GM19328 (cell line): ENCODE results near the gene HACD4.
"Not testable (repeated sequence)": the region's sequence is repeated elsewhere in the genome, so short reads cannot be mapped to it uniquely, and the experiment has no call there.

Experiments
- ATAC-seq: cut with Tn5 transposase; IDR thresholded peaks from one replicate; pipeline ENCODE4 v1.9.1; 2021; ENCODE audit warnings: mild to moderate bottlenecking, moderate library complexity; ENCODE audit not compliant: unreplicated experiment

Gene HACD4

DNA sequence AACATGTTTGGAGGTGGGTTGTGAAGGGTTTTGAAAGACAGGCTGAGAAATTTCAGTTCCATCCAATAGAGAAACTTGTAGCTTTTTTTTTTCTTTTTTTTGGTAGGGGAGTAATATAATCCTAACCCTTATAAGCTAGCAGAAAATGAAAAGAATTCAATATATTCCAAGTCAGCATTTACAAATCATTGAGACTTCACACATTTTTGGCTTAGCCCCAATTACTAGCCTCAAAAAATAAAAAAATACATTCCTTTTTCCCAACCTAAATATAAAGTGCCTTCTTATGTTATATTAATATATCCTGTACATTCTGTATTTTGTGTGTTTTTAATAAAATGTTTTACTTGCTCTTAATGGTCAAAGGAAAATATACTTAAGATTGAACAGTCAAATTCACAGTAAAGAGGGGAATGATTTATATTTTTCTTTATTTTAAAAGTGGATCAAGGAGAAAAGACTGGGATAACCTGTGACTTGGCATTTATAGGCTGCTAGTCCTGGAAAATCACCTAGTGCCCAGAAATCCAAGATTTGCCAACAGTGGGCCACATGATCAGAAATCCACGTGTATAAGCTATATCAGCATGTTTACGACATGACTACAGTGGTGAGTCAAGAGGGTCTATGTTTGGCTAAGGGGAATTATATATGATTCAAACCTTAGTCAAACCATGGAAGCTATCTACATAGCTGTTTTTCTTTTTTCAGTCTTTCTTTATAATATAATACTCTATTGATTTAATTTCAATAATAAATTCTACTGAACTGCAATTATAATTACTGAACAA lies 14.5 kb downstream of the HACD4 start:
- ATAC-seq = no peak

DNA sequence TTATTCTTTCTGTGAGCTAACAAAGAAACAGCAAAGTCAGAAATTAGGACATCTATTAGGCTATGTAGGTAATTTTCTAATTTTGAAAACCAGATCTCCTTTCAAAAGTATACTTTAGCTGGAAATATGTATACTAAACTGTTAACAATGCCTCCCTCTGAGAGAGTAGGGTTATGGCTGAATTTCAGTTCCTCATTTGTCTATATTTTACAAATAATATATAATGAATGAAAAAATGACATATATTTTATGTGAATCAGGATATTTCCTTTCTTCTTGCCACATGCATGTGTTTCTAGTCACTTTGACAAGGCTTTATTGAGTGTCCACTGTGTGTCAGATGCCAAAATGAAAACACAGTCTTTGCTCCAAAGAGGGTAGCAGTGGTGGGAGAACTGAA lies 15.4 kb downstream of the HACD4 start:
- ATAC-seq = no peak

DNA sequence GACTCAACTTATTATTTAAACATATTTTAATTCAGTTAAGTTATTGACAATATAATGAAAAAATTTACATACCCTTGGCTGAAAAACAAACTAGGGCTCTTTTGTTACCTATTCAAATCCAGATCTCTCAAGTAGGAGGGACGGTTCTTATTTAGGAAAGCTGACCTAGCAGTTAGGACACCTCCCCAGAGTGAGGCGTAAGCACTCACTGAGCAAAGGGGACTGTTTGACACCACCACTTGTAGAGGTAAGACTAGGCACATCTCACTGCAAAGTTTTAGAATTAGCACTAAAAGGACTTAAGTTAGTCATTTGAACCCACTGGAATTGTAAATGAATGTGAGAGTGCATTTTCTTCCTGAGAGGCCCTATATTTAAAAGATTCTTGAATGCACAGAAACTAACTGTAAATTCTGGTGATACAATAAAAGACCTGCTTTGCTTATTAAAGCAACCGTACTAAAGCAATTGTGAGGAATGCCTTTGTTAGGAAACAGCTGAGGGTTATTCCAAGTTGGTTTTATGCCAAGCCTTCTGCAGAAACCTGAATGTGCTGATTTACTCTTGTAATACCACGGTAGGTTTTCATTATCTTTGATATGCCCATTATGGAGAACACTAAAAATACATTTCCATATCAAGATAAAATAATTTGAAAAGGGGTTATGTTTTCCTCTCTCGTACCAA lies 16.2 kb downstream of the HACD4 start:
- ATAC-seq = no peak

DNA sequence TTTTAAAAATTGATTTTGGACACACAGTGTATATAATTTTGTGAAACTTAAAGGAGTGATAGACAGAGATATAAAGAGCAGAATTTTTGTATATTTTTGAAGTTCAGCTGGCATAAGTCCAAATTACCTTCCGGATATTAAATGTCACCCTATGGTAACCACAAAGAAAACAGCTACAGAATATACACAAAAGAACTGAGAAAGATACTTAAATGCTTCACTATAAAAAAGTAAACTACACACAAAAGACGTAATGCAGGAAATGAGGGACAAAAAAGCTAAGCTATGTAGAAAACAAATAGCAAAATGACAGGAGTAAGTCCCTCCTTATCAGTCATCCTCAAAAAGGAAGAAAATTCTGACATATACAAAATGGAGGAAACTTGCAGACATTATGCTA lies 29.4 kb downstream of the HACD4 start:
- no peak for ATAC-seq

DNA sequence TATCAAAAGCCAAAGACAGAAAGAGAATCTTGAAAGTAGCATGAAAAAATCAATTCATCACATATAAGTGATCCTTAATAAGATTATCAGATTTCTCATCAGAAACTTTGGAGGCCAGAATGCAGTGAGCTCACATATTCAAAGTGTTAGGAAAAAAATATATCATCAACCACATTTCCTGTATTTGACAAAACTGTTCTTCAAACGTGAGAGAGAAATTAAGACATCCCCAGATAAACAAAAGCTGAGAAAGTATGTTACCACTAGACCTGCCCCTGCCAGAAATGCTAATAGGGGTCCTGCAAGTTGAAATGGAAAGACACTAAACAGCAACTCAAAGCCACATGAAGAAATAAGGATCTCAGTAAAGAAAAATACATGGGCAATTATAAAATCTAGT lies 29.9 kb downstream of the HACD4 start:
- no peak for ATAC-seq

DNA sequence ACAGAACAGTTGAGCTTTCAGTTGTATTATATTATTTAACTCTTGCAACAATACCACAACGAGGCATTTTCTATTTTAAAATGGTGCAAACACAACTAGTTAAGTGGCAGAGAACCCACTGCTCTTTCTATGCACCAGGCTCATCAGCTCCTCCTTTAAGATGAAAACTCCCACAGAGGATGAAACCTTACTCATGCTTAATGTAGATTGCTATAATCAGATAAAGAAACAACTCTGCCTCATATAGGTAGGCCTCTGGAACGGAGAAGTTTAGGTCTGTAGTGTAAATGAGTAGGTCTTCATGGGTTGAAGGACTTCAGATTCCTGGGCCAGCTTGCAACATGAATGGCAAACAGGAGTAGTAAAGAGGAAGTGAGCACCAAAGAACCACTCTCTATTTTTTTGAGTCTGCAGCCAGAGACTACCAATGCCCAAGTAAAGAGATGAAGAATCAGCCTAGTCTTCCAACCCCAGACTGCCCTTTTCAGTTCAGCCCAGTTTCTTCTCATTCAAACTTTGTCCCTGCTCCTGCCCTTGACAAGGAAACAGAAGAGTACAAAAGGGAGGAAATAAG lies 33.9 kb downstream of the HACD4 start:
- ATAC-seq = peak; percentile 82

DNA sequence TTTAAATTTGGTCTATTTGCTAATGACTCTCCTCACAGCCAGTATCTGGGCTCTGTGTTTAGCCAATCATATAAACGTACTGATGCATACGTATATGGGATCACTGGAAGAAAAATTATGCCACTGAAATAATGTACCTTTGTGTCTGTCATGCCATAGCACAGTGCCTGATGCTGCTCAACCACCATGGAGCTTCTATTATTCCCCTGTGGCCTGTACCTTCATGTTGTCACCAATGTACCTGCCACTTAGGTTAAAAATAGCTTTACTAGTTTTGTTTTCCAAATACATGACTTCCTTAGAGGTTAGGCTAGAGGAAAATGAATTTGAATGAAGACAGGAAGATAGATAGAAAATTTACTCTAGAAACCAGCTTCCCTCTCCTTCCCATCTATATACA lies 34.6 kb downstream of the HACD4 start:
- no peak for ATAC-seq

DNA sequence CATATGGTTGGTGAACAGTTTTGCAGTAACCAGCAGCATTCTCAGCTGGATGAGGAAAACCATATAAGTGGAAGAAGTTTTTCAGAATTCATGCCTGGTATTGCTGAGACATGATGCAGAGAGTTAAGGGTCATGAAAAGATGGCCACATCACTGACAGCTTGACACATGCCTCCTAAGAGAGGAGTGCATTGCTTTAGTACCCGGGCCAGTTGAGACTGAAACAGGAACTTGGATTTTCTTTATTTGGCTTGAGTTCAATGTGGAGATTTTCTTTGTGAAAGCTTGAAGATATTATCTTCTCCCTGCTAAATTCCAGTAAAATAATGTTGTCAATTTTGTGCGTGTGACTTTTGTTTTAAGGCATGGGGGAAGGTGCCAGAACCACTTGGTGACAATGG lies 35.8 kb downstream of the HACD4 start:
- ATAC-seq = no peak

DNA sequence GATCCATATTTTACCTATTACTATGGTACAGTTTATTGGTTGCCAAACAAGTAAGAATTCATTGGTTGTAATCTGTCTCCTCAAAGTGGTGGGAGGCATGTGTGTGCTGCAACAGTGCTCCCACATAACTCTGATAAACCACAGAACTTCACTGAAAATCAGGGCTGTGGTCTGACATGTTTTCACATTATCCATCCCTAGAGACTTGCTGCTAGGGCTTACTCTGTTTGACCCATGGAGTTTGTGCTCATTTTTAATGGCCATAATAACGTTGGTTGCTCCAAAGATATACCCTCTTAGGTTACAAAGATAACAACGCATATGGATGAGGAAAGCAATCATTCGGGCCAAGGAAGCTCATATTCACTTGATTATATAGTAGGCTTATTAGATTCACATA lies 37.0 kb downstream of the HACD4 start:
- ATAC-seq = no peak

DNA sequence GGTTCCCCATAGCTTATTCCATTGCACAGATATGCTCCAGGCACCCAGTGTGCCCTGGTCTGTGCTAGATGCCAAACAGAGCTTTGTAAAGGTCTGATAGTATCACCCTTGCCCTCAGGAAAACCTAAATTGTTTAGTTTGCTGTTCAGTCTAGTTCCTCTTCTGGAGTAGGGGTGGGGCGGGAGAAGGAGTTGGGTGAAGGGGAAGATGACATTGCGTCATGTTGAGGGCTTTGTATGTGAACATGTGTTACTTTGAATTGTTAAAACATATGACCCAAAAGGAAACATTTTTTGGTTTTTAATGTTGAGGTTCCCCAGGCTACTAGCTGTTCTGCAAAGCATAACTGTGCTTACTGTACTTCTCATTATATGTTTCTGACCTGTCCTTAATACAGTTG lies 40.6 kb downstream of the HACD4 start:
- ATAC-seq = no peak

DNA sequence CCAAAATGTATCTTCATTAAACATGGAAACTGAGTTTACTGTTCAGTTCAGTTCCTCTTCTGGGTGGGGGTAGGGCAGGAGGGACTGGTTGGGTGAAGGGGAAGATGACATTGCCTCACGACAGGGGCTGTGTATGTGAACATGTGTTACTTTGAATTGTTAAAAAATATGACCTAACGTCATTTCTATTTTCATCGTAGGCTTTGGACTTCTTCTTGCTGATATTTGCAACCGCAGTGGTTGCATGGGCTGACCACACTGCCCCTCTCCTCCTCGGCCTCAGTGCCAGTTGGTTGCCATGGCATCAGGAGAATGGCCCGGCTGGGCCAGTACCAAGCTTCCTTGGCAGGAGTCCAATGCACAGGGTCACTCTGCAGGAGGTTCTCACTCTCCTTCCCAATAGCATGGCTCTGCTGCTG lies 41.5 kb downstream of the HACD4 start:
- no peak for ATAC-seq

DNA sequence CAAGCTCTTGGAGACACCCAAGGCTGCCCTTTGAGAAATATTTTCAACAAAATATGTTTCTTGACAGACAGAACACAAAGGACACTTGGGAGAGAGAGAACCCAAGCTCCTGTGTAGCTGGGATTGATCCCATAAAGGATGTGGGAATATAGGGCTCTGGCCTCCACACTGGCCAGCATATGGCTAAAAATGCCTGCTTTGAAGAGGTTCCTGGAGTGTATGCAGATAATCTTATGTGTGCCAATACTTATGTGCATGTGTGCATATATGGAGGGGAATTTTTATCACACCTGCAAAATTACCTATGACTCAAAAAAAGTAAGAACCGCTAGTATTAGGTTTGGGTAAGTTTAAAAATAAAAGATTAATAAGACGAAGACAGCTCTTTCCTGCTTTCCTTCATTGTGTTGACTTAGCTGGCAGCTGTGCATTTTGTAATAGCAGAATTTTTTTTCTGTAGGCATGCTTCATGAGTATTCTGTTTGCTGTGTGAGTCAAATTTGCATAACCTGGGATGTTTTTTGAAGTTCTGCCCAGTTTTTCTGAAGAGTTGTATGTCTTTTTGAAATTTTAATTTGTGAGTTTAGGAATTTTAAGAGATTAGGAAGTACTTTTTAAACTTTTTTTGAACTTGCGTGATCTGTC lies 42.6 kb downstream of the HACD4 start:
- no peak for ATAC-seq

DNA sequence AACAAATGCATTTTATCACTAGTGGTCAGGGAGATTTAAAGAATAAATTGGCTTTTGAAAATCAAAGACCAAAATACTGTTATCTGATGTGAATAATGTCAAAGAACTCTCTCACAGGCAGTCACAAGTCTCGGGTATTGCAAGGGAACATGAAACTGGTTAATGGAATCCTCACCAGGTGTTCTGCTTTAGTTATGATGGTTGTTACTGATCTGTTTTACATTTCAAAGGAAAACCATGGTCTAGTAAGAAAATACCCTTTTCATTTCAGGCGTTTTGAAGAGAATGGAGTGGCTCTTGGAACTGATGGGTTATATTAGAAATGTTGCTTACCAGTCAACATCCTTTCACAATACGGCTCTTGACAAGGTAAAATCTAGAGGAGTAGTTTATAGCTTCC lies 43.4 kb downstream of the HACD4 start:
- ATAC-seq = no peak

DNA sequence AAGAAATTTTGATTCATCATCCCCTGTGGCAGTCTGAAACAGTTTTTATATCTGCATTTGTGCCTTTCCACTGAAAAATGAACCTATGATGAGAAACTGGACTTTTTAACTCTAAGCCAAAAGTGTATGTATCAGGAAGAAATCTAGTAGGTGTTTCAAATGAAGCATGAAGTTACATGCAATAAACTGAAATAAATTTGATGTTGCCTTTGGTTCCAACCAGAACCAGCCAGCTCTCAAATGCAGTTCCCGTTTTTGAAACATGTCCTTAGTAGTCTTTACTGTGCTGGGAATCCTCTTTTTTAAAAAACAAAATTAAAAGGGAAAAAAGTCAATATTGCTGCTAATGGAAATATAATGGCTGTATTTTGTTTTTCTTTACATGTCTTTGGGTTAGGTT lies 43.9 kb downstream of the HACD4 start:
- no peak for ATAC-seq

DNA sequence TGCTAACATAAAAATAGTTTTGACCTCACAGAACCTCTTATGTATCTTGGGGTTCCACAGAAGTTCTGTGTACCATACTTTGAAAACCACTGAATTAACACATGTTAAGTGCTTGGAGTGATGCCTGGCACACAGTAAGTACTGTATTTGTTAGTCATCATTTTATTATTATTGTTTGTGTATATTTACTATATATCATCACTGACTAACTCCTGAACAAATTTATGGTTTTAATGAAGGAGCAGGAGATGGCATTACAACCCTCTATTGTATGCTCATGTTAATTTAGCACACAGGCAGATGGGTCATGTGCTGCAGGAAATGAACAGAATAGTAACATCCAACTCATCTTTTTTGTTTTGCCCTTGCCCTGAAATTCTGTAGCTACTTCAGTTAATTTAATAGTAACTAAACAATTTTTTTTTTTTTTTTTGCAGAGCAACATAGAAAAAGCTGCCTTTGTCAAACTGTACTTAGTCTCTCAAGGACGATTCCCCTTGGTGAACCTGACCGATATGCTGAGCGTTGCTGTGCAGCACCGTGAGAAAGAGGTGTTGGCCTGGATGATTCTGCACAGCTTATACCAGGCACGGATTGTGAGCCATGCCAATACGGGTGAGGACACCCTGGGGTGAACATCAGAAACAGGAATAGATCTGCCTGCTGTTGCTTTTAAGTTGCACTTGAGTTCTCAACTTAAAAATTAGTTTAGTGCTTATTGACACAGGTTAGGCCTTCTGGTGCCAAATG lies 45.4 kb downstream of the HACD4 start:
- no peak for ATAC-seq

DNA sequence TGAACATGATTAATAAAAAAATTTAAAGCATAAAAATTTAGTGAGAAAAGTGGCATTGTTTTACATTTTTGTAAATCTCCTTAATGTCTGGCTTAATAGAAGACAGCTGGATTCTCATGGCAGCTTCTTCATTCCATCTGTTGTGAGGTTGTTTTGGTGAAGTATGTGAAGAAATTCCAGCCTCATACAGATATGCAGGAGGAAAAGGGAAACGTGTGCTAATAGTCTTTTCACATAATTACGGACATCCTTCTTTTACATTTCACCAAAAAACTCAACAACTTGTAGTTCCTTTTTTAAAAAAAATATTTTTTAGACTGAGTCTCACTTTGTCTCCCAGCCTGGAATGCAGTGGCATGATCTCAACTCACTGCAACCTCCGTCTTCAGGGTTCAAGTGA lies 46.9 kb downstream of the HACD4 start:
- ATAC-seq = no peak

DNA sequence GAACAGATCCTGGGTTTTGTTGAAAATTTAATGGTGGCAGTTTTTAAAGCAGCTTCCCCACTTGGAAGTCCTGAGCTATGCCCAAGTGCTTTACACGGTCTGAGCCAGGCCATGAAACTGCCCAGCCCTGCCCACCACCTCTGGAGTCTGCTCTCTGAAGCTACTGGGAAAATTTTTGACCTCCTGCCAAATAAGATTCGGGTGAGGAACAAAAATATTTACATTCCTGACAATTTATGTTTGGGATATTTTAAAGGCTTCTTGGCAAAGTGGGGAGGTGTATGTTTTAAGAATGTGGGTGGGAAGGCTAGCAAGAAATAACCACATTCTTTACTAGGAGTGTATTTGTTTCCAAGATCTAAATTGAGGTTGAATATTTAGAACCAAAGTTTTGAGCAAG lies 50.0 kb downstream of the HACD4 start:
- ATAC-seq = no peak

DNA sequence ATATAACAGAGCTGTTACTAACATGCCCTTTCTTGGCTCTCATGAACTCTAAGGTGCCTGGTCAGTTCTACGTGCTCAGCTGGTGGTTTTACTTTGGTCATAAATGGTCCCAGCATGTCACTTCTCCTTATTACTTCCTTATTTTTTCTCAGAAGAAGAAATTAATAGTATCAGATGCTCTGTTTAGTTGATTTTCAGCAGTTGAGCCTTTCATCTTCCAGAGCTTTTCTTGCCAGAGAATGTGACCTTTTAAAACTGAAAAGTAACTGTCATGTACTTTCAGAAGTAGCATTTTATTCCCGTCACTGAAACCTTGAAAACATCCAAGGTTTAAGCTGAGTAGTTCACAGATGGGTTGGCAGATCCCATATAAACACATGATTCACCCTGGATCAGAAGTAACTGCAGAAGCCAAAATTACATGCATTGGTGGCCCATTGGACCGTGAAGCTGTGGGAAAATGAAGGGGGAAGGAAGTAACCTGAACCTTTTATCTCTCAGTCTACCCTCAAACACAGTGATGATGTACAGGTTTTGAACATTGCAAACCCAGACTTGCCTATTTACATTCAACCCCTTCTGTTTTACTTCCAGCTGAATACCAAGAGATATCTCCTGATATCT lies 50.5 kb downstream of the HACD4 start:
- ATAC-seq = no peak

DNA sequence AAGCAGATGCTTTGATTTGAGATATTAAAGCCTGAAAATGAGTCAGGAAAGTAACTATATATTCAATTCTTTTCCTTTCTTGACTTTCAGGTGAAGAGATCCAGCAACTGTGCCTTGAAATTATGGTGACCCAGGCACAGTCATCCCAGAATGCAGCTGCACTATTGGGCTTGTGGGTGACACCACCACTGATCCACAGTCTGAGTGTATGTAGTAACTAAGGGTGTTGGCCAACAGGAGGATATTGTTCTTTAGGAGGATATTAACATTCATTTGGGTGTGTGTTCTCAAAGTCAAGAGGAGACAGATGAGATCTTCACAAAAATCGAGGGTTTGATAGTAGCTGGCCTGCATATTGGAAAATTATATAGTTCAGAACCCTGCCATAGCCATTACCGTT lies 53.2 kb downstream of the HACD4 start:
- ATAC-seq = no peak

DNA sequence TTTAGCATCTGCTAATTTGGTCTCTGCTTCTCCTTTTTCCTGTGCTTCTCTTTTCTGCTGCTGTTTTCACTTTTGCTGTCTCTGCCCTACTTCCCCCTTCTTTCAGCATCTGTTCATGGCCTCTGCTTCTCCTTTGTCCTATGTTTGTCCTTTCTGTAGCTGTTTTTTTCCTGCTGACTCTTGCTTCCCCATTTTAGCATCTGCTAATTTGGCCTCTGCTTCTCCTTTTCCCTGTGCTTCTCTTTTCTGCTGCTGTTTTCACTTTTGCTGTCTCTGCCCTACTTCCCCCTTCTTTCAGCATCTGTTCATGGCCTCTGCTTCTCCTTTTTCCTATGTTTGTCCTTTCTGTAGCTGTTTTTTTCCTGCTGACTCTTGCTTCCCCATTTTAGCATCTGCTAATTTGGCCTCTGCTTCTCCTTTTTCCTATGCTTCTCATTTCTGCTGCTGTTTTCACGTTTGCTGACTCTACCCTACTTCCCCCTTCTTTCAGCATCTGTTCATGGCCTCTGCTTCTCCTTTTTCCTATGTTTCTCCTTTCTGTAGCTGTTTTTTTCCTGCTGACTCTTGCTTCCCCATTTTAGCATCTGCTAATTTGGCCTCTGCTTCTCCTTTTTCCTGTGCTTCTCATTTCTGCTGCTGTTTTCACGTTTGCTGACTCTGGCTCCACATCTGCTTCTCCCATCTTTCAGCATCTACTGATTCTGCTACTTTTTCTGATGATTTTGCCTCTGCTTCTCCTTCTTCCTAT lies 57.1 kb downstream of the HACD4 start:
- ATAC-seq = not testable (repeated sequence)
